GM19193 (cell line): ENCODE data around the gene CPN2.

Experiments
- POLR2A ChIP-seq: IDR thresholded peaks from 4 replicates; pipeline ENCODE4 v1.6.1; 2011; ENCODE audit not compliant: insufficient read depth, insufficient read length; ENCODE audit errors: extremely low read depth

Gene CPN2

DNA sequence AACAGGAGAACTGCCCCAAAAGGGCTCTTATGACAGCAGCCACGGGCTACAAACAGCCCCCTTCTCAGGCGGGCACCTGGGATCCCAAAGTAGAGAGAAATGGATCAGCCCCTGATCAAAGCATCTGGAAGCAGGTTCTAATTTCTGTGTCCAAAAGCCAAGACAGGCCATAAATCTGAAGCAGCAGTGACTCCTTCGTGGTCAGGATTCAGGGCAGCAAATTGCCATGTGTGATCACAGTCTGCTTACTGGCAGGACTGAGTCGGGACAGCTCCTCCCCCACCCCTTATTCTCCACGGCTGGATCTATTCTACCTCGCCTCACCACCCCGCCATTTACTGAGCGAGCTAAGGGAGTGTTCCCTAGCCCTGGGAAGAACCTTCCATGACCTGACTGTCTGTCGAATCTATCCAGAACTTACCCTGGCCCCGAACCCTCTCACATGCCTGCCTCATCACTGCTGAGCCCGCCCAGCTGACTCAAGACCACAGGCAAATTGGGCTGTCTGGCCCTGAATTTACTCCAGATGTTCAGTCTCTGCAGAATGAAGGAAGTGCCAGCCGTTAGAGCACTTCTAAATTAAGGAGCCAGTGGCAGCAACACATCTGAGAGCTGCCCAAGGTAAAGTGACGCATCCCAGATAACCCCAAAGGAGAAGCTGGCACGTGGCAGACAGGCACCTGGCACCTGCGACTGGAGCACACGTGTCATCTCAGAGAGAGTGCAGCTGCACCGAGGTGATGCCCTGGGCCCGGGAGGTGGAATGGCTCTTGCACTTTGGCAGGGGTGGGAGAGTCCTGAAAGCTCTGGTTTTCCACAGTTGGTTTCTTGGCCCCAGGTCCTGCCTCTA lies 17.1 kb upstream of the CPN2 start:
- no peak for TF ChIP-seq POLR2A

DNA sequence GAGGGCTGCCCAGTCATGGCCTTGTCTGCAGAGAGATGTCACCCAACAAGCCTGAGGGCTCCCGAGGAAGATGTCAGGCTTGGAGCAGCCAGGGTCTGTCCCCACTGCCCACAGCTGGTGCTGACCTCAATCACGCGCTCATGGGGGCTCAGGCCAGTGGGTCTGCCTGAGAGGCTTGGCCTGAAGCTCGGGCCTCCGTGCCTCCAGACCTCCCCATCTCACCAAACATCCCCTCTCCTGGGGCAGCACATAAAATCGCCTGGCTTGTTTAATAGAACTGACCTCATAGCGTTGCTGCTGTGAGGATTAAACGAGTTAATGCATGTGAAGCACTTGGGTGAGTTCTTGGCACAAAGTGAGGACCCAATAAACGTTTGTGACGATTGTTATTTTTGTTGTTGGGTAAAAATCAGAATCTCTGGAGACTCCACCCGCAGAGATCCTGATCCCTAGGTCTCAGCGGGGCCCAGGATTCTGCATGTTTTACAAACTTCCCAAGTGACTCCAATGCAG lies 14.9 kb upstream of the CPN2 start:
- no peak for TF ChIP-seq POLR2A

DNA sequence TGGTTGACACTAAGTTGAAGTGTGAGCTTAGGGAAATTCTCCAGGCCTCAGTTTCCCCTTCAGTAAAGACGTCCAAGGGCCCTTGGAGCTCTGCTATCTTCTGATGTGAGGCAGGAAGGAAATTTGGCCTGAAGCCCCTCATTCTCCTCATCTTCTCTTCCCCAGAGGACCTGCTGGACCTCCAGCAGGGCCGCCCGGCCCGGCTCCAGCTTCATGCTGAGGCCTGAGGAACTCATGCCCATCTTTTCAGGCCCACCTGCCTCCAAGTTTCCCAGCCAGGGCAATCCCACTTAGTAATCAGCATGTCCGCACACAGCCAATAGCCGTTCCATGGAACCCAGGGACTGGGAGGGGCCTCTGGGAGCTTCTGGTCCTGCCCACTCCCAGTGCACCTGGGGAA lies 14.4 kb upstream of the CPN2 start:
- TF ChIP-seq POLR2A = no peak

DNA sequence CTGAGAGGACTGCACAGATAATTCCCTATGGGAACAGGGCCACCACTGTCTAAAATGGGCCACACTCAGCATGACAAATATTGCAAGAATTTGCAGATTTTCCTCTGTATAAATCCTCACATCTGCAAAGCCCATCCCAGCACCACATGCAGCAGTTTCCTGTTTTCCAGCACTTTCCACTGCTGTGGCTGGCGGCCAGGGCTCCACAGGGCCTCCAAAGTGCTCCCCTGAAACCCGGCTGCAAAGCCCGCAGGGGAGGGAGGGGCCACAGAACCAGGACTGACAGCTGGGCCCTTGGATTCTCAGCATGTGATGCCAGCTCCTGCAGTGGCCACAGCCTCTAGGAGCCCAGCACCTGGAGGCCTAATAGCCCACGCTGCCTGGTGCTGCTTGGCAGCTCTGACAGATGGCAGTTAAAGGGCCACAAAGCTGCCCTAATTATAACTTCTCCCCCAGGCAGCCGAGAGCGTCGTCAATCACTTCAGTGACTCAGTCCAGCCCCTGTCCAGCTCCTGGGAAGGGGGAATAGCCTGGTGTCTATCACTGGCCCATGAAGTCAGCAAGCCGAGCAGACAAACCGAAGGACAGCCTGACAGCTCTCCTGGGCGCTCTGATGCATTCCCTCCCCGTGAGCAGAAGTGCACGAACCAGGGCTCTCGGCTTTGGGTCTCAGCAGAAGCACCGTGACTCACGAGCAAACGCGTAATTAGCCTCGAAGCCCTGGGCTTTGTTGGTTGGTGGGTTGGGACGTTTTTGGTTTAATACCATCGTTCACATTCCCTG lies 13.7 kb upstream of the CPN2 start:
- no peak for TF ChIP-seq POLR2A

DNA sequence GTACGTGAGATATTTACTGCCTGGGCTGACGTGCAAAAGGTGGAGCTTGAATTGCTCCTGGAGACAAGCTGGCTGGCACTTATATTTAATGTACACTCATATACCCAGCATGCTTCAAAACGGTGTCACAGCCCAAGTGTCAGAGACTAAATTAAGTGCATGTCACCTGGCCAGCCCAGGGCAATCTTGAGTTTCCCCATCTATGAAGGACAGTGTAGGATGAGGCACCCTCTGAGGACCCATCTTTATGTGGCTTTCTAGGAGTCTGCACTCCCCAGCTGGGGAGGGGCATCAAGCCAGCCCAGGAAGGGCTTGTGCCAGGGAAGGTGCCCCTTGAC lies 13.2 kb upstream of the CPN2 start:
- TF ChIP-seq POLR2A = no peak

DNA sequence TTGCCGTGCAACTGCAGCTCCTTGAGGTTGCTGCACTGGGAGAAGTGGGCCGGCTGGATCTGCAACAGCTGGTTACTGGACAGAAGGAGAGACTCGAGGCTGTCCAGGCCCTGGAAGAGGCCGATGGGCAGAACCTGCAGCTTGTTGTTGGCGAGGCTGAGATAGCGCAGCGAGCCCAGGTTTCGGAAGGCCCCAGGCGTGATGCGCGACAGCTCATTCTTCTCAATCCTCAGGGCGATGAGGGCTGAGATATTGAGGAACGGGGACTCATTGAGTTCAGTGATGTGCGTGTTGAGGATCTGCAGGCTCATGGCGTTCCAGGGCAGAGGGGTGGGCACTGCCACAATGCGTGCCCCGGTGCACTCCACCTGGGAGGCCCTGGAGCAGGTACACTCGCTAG lies 9.4 kb upstream of the CPN2 start:
- TF ChIP-seq POLR2A = no peak

DNA sequence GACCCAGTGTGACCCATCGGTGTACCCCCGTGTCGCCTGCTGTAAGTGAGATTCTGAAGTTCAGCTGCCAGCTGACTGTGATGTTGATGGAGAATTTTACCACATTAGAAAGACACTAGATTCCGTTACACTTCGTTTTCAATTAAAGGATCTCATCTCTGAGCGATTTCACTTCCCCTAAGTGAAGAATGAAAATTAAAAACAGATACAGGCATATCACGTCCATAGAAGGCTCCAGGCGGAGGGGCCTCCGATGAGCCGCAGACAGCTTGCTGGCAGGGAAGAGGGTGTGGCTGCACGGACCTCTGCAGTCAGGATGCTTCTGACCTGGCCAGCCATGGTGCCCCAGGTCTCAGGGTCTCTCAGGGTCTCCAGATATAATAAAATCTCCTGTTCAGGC lies 6.6 kb upstream of the CPN2 start:
- TF ChIP-seq POLR2A = no peak

DNA sequence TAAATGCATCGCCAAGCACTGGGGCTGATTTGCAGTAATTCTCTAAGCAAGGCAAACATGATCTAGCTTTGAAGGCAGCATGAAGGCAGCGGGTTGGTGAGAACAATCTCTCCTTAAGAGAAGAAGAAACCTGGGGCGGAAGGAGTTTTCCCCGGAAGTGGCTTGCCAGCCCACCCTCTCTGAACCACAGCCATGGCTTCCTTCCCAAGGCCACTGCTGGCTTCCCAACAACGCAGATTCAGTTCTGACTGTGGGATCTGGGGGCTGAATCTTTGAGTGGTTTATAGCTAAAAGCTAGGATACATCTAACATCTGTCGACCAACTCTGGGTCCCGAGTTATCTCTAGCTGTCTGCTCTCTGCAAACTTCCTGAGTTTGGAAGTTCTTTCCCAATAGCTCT lies 4.3 kb upstream of the CPN2 start:
- no peak for TF ChIP-seq POLR2A

DNA sequence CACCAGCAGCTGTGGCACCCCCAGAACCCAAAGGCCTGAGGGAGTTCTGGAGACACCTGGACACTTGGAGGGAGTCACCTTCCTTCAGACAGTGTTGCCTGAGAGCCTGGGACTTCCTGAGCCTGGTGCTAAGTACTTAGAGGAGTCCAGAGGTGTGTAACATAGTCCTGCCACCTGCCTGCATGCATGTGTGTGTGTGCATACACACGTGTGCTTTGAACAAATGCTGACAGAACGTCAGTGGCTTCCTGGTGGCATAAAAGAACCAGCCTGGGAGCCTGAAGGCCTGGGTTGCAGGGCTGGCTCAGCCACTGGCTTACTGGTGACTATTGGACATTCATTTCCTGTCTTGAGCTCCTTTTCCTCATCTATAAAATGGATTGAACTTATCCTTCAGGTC lies 3.2 kb upstream of the CPN2 start:
- no peak for TF ChIP-seq POLR2A

DNA sequence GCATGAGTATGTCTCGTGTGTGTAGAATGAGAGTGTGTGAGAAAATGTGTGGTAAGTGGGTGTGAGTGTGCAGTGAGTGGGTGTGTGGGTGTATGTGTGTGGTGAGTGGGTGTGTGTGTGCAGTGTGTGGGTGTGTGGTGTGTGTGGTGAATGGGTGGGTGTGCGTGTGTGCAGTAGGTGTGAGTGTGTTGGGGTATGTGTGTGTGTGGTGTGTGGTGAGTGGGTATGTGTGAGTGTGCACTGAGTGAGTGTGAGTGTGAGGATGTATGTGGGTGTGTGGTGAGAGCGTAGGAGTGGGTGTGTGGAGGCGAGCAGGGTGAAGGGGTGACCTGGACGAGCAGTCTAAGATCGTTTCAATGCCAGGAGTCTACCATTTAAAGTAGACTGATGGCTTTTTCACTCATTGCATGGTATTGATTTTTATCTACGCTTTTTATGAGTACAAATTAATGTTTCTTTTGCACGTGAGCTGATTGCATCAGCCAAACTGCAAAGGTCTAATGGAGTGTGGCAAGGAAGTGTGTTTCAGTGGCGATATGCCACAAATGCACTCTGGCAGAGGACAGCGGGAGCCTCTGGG lies 1.6 kb upstream of the CPN2 start:
- TF ChIP-seq POLR2A = no peak

DNA sequence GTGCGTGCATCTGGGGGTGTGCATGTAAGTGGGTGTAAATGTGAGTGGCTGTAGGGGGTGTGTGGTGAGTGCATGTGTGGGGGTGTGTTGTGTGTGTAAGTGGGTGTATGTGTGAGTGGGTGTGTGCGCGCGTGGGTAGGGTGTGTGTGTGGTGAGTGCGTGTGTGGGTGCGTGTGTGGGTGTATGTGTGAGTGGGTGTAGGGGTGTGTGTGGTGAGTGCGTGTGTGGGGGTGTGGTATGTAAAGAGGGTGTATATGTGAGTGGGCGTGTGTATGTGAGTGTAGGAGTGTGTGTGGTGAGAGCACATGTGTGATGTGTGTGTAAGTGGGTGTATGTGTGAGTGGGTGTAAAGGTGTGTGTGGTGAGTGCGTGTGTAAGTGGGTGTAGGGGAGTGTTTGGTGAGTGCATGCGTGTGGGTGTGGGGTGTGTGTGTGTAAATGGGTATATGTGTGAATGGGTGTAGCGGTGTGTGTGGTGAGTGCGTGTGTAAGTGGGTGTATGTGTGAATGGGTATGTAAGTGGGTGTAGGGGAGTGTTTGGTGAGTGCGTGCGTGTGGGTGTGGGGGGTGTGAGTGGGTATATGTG lies 916 bp upstream of the CPN2 start:
- TF ChIP-seq POLR2A = no peak

DNA sequence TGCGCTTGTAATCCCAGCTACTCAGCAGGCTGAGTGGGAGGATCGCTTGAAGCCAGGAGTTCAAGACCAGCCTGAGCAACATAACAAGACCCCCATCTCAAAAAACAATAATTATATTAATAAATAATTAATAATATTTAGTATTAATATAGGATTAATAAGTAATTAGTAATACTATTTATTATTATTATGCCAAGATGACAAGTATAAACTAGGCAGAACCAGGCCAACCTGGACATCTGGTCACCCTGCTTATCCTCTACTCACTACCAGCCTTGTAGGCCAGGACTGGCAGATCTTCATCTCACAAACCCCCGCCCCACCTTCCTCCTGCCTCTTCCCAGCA lies 429 bp downstream of the CPN2 start:
- TF ChIP-seq POLR2A = no peak

DNA sequence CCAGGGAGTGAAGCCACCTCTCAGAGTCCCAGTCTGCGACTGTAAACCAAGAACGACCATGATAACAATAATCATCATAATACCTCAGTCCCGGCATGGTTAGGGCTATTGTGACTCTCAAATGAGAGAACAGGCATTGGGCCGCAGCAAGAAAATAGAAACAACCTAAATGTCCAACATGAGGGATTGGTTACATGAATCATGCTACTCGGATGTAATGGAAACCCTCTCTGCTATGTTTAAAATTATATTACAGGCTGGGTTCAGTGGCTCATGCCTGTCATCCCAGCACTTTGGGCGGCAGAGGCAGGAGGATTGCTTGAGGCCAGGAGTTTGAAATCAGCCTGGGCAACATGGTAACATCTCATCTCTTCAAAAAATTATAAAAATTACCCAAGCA lies 2.8 kb downstream of the CPN2 start:
- no peak for TF ChIP-seq POLR2A

DNA sequence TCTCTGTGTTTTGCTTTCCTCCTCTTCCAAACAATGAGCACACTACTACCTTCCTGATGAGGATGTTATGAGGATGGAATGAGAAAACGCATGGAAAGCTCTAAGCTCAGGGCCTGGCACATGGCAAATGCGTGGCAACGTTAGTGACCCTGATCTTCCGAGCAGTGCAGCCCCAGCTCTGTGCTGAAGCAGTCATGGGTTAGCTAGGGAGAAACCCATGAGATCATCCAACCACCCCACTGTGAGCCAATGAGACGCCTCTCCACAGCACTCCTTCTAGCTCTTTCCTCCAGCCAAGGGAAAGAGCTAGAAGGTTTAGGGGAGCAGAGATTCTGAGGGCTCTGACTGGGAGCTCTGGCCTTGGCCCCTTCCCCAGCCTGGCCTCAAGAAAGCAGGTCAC lies 4.5 kb downstream of the CPN2 start:
- TF ChIP-seq POLR2A = no peak

DNA sequence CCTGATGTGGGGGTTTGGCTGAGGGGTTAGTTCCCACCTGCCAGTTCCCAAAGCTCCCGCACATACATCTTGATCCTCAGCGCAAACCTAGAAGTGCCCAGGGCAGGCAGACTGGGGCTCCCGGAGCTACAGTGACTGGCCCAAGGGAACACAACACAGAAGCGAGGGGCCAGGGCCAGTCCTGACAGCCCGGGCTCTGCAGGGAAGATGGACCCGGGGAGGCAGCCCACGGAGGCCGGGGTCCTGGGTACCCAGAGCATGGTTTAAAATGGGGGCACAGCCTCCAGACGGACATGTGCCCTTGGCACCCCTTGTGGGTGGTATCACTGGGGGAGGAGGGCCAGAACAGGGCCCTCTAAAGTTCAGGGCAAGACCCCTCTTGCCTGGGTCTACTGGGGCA lies 5.1 kb downstream of the CPN2 start:
- TF ChIP-seq POLR2A = no peak
